Keratinocyte (primary cell): ENCODE measurements around the gene ATP2B1. TPM values are rescaled to one million over a fixed set of nuclear protein-coding genes. Genes with fewer than 3 reads are reported as not detected.

Experiments
- DNase-seq: peaks from one replicate; pipeline ENCODE4 v3.0.0-alpha.2; 2011; ENCODE audit warnings: low read depth, missing footprints, low spot score
- FAIRE-seq: peaks from 2 replicates; lab custom pipeline; 2011; peaks lifted over from hg19 to GRCh38; lab: Jason Lieb, UNC
- H2AFZ ChIP-seq: 2 replicates; pipeline ENCODE4 v1.6.0; 2012; ENCODE audit warnings: low read length, control low read depth, inconsistent platforms; ENCODE audit not compliant: control insufficient read depth
- H3K27ac ChIP-seq: 2 replicates; pipeline ENCODE4 v1.5.1; 2011; ENCODE audit warnings: low read length; ENCODE audit not compliant: control insufficient read depth, insufficient read depth
- H3K27me3 ChIP-seq: 3 replicates; pipeline ENCODE4 v1.6.0; 2011; ENCODE audit warnings: low read length; ENCODE audit not compliant: control insufficient read depth, insufficient read depth; ENCODE audit errors: extremely low read depth
- H3K36me3 ChIP-seq, 2 experiments: 2 replicates in 1 of 2; 3 replicates in 1 of 2; pipeline ENCODE4 v1.5.1; 2011; ENCODE audit warnings: low read length in 2 of 2, mild to moderate bottlenecking in 1 of 2; ENCODE audit not compliant: control insufficient read depth in 2 of 2, insufficient read depth in 2 of 2; ENCODE audit errors: extremely low read depth in 1 of 2
- H3K4me1 ChIP-seq: 3 replicates; pipeline ENCODE4 v1.5.1; 2011; ENCODE audit warnings: low read length; ENCODE audit not compliant: control insufficient read depth, insufficient read depth; ENCODE audit errors: extremely low read depth
- H3K4me2 ChIP-seq: 3 replicates; pipeline ENCODE4 v1.6.0; 2011; ENCODE audit warnings: low read depth, low read length; ENCODE audit not compliant: control insufficient read depth, insufficient read depth; ENCODE audit errors: extremely low read depth
- H3K4me3 ChIP-seq, 3 experiments: fragments of 200-600 bp in 1 of 3; sonication (generic) in 1 of 3; 2 replicates in 2 of 3; 3 replicates in 1 of 3; pipeline ENCODE4 v1.5.1; 2011 to 2016; ENCODE audit warnings: low read length in 3 of 3, mild to moderate bottlenecking in 3 of 3, control low read depth in 2 of 3, inconsistent platforms in 1 of 3, low read depth in 1 of 3, mixed read lengths in 1 of 3, mixed run types in 1 of 3, moderate library complexity in 1 of 3; ENCODE audit not compliant: control insufficient read depth in 2 of 3, insufficient read depth in 2 of 3; ENCODE audit errors: extremely low read depth in 1 of 3
- H3K79me2 ChIP-seq: 2 replicates; pipeline ENCODE4 v1.6.0; 2012; ENCODE audit warnings: low read length; ENCODE audit not compliant: control insufficient read depth, insufficient read depth
- H3K9ac ChIP-seq: 3 replicates; pipeline ENCODE4 v1.6.0; 2011; ENCODE audit warnings: low read length; ENCODE audit not compliant: control insufficient read depth, insufficient read depth; ENCODE audit errors: extremely low read depth
- H3K9me1 ChIP-seq: 3 replicates; pipeline ENCODE4 v1.6.0; 2011; ENCODE audit warnings: low read length; ENCODE audit not compliant: control insufficient read depth, insufficient read depth; ENCODE audit errors: extremely low read depth
- H3K9me3 ChIP-seq: 2 replicates; pipeline ENCODE4 v1.5.1; 2012; ENCODE audit warnings: low read depth, low read length; ENCODE audit not compliant: control insufficient read depth
- H4K20me1 ChIP-seq: 3 replicates; pipeline ENCODE4 v1.6.0; 2011; ENCODE audit warnings: low read length; ENCODE audit not compliant: control insufficient read depth, insufficient read depth; ENCODE audit errors: extremely low read depth
- CTCF ChIP-seq, 3 experiments: IDR thresholded peaks in 1 of 3; conservative IDR thresholded peaks in 1 of 3; optimal IDR thresholded peaks in 1 of 3; 2 replicates in 2 of 3; 3 replicates in 1 of 3; pipeline versions ENCODE3 to v1.5.1; 2011; ENCODE audit warnings: low read length in 3 of 3, mild to moderate bottlenecking in 3 of 3, moderate library complexity in 2 of 3, control low read depth in 1 of 3, inconsistent platforms in 1 of 3; ENCODE audit not compliant: insufficient read depth in 2 of 3; ENCODE audit errors: extremely low read depth in 1 of 3
- EZH2 ChIP-seq: IDR thresholded peaks from one replicate; pipeline ENCODE4 v1.6.1; 2012; ENCODE audit warnings: inconsistent platforms, mild to moderate bottlenecking, low read length, moderate library complexity
- dilution Hi-C: fragments of 300-500 bp; cut with MboI; formaldehyde crosslinking; loops from one replicate; pipeline ENCODE4 v1.7.0; 2020; ENCODE audit warnings: low sequenced_read_pairs; ENCODE audit not compliant: extremely low pct_ligation_motif_present
- polyA plus RNA-seq, 5 experiments: library from polyadenylated mRNA; depleted of rRNA in 3 of 5; stranded (reverse) in 3 of 5; stranded (forward) in 1 of 5; unstranded in 1 of 5; fragments of >200 nt; gene quantifications; 1 replicate in 1 of 5; 2 replicates in 3 of 5; 3 replicates in 1 of 5; pipeline versions ENCODE4 v1.2.1 to v1.2.3, GENCODE V29; 2011 to 2012; ENCODE audit warnings: missing spikeins in 2 of 5, low read depth in 1 of 5, low replicate concordance in 1 of 5

ATP2B1 gene
- polyA plus RNA-seq, 1 donor (not counting 4 experiments of a cell fraction or from before 2014, with no cell fraction given): 24.6 TPM

GRCh38 chr12:89556976-89557375 lies 151.7 kb downstream of the ATP2B1 start:
- Histone ChIP-seq H3K27ac (no peak overlapping the region), H3K4me2 (no peak overlapping the region), H4K20me1 (no peaks in the 10 kb centered on the region), H3K9ac (no peak overlapping the region), H3K36me3 (no peaks in the 10 kb centered on the region), H3K4me3 (no peak overlapping the region), H3K9me3 (no peaks in the 10 kb centered on the region), H3K9me1 (no peaks in the 10 kb centered on the region), H2AFZ (no peak overlapping the region), H3K79me2 (no peaks in the 10 kb centered on the region), H3K27me3 (no peaks in the 10 kb centered on the region), H3K4me1 (peaks cover 3% of the 10 kb centered on the region)
- TF ChIP-seq CTCF (optimal IDR thresholded peaks at IDR 0.05 in 1 of 3, IDR thresholded peaks at IDR 0.05 in 1 of 3, conservative IDR thresholded peaks at IDR 0.05 in 1 of 3; ENCODE audit: extremely low read depth in 1 of 3, insufficient read depth in 2 of 3, low read length in 3 of 3) (no peak), EZH2 (no peak)
- DNase-seq (no peak), FAIRE-seq (no peak)
- dilution Hi-C loops: no loop called here

GRCh38 chr12:89552376-89552775 lies 156.3 kb downstream of the ATP2B1 start:
- DNase-seq (no peak), FAIRE-seq (no peak)
- Histone ChIP-seq H3K36me3 (no peaks in the 10 kb centered on the region), H3K27ac (no peak overlapping the region), H4K20me1 (no peaks in the 10 kb centered on the region), H3K9me1 (no peaks in the 10 kb centered on the region), H3K4me3 (no peak overlapping the region), H3K4me2 (no peak overlapping the region), H3K79me2 (no peaks in the 10 kb centered on the region), H3K4me1 (peaks cover 3% of the 10 kb centered on the region), H3K9me3 (no peaks in the 10 kb centered on the region), H2AFZ (no peak overlapping the region), H3K27me3 (no peaks in the 10 kb centered on the region), H3K9ac (no peak overlapping the region)
- dilution Hi-C loops: no loop called here
- no peak for TF ChIP-seq EZH2
- no peak for TF ChIP-seq CTCF (optimal IDR thresholded peaks at IDR 0.05 in 1 of 3, IDR thresholded peaks at IDR 0.05 in 1 of 3, conservative IDR thresholded peaks at IDR 0.05 in 1 of 3; ENCODE audit: extremely low read depth in 1 of 3, insufficient read depth in 2 of 3, low read length in 3 of 3)
